SU-DHL-6 (cell line): ENCODE measurements around the gene LRRC71.

Experiments
- CTCF ChIP-seq: fragments of 200-600 bp; sonication (generic); IDR thresholded peaks from one replicate; pipeline ENCODE4 v1.5.1; 2017; ENCODE audit warnings: antibody characterized with exemption, mild to moderate bottlenecking, low read length, moderate library complexity; ENCODE audit not compliant: insufficient read depth, poor library complexity, severe bottlenecking
- EZH2phosphoT487 ChIP-seq: fragments of 200-600 bp; sonication (generic), shearing (Covaris generic); conservative IDR thresholded peaks from 2 replicates; pipeline ENCODE4 v1.6.1; 2018; ENCODE audit warnings: mild to moderate bottlenecking, antibody characterized with exemption, low read length, moderate library complexity, mixed read lengths

DNA sequence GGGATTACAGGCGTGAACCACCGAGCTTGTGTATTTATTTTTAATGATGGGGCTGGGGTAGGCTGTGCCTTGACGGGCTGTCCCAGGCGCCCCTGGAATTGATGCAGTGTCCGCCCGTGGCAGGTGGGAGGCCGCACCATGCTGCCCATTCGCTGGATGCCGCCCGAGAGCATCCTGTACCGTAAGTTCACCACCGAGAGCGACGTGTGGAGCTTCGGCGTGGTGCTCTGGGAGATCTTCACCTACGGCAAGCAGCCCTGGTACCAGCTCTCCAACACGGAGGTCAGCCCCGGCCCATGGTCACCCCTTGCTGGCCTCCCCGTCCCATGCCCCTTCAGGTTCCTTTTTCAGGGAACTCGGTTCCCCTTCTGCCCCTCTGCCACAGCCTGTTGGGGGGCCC is 40.6 kb upstream of the LRRC71 start:
- TF ChIP-seq CTCF = no peak
- TF ChIP-seq EZH2phosphoT487 = no peak
